DND-41 (cell line): ENCODE measurements around the gene SIN3A.
A peak's percentile ranks its signal among the peaks of the same experiment; 100 is the strongest.

ENCODE experiments used
- ATAC-seq: fragments of 200-7000 bp; cut with Tn5 transposase; 3 replicates; pipeline ENCODE4 v1.9.1; 2021; ENCODE audit warnings: low read depth; ENCODE audit not compliant: insufficient read depth
- DNase-seq: peaks from one replicate; pipeline ENCODE4 v3.0.0-alpha.2; 2020
- H2AFZ ChIP-seq: 2 replicates; pipeline ENCODE4 v1.6.0; 2012; ENCODE audit warnings: low read depth, low read length
- H3K27ac ChIP-seq: 2 replicates; pipeline ENCODE4 v1.5.1; 2012; ENCODE audit warnings: low read length, inconsistent platforms
- H3K27me3 ChIP-seq: fragments of 200-600 bp; sonication (generic); 2 replicates; pipeline ENCODE4 v1.6.0; 2012; ENCODE audit warnings: low read length, mild to moderate bottlenecking, inconsistent platforms; ENCODE audit not compliant: insufficient read depth, poor library complexity
- H3K36me3 ChIP-seq: 2 replicates; pipeline ENCODE4 v1.5.1; 2012; ENCODE audit warnings: low read length, inconsistent platforms; ENCODE audit not compliant: insufficient read depth
- H3K4me1 ChIP-seq: 2 replicates; pipeline ENCODE4 v1.5.1; 2012; ENCODE audit warnings: mild to moderate bottlenecking, low read length; ENCODE audit not compliant: insufficient read depth
- H3K4me2 ChIP-seq: 2 replicates; pipeline ENCODE4 v1.6.0; 2012; ENCODE audit warnings: mild to moderate bottlenecking, moderate library complexity, low read length, inconsistent platforms; ENCODE audit not compliant: insufficient read depth
- H3K4me3 ChIP-seq, 2 experiments: fragments of 200-600 bp in 1 of 2; shearing (Covaris generic) in 1 of 2; 2 replicates each; pipeline ENCODE4 v1.5.1; 2012 to 2016; ENCODE audit warnings: inconsistent platforms in 2 of 2, low read length in 2 of 2, mild to moderate bottlenecking in 2 of 2, low read depth in 1 of 2, moderate library complexity in 1 of 2
- H3K79me2 ChIP-seq: 2 replicates; pipeline ENCODE4 v1.6.0; 2012; ENCODE audit warnings: low read length, inconsistent platforms; ENCODE audit not compliant: insufficient read depth
- H3K9ac ChIP-seq: 2 replicates; pipeline ENCODE4 v1.6.0; 2012; ENCODE audit warnings: low read depth, mild to moderate bottlenecking, inconsistent platforms, low read length, moderate library complexity
- H3K9me3 ChIP-seq: 2 replicates; pipeline ENCODE4 v1.5.1; 2012; ENCODE audit warnings: low read length, moderate library complexity, mild to moderate bottlenecking, inconsistent platforms; ENCODE audit not compliant: insufficient read depth, severe bottlenecking
- H4K20me1 ChIP-seq: 2 replicates; pipeline ENCODE4 v1.6.0; 2012; ENCODE audit warnings: low read length; ENCODE audit not compliant: insufficient read depth
- CTCF ChIP-seq: IDR thresholded peaks from 2 replicates; pipeline ENCODE4 v1.5.1; 2012; ENCODE audit warnings: borderline replicate concordance, low read length, moderate library complexity, mild to moderate bottlenecking; ENCODE audit not compliant: poor library complexity, severe bottlenecking; ENCODE audit errors: extremely low read depth
- EZH2 ChIP-seq: IDR thresholded peaks from 3 replicates; pipeline ENCODE4 v1.6.1; 2012; ENCODE audit warnings: borderline replicate concordance, low read depth, mild to moderate bottlenecking, moderate library complexity, low read length, inconsistent platforms; ENCODE audit not compliant: severe bottlenecking

SIN3A gene

GRCh38 chr15:75368689-75369239 lies 82.7 kb downstream of the SIN3A start:
- Histone ChIP-seq H3K27ac (peak overlapping the region; percentile 90), H3K4me2 (peak overlapping the region; percentile 81), H3K4me1 (peaks cover 31% of the 10 kb centered on the region), H3K79me2 (peaks cover 17% of the 10 kb centered on the region), H3K9ac (peak overlapping the region; percentile 97), H3K36me3 (peaks cover 70% of the 10 kb centered on the region), H3K27me3 (no peaks in the 10 kb centered on the region), H4K20me1 (peaks cover 19% of the 10 kb centered on the region), H3K9me3 (no peaks in the 10 kb centered on the region), H2AFZ (peak overlapping the region; percentile 85), H3K4me3 (peak overlapping the region; percentile 94 to 95)
- DNase-seq (no peak), ATAC-seq (peak; percentile 2; the same call in 1 of the 3 replicates)
- no peak for TF ChIP-seq CTCF
- no peak for TF ChIP-seq EZH2

DNA sequence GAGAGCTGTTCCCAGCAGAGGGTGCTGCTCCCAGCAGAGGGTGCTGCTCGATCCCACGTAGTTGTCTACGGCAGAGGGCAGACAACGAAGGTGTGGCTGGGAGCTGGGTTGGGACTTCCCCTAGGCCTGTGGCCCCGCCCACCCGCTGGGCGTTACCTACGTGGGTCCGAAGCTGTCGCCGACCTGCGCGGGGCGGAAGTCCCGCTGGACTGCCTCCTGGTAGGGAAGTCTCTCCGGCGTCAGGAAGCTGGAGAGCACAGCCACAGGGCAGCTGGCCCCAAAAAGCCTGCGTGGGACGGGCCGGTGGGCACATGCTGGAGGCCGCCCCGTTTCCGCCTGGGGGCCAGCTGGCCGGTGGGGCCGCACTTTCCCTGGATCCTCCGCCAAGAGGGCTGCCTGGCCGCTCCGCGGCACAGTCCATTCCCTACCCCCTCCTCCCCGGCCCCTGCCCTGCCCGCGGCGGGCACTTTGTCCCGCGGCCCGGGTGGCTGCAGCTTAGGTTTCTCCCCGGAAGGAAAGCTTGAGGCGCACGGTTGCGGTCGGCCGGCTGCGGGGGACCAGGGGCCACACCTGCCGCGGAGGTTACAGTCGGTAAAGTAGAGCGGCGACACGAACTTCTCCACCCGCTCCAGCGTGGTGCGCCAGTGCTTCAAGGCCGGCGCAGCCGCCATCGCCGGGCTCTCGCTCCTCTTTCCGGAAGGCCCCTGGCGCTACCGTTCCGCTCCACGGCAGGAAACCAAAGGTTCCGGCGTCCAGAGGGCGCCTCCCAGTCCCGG lies 83.4 kb downstream of the SIN3A start, which contains the start of gene MAN2C1:
Gene MAN2C1 (minus strand): TSS at position 695 of the 776 bp plus-strand sequence. CDS start 24 bp downstream, at position 671.
- H3K4me2 ChIP-seq = peak within 1 kb of the TSS; percentile 81
- no peaks in the 10 kb centered on the region for H3K9me3 ChIP-seq
- peak within 1 kb of the TSS; percentile 94 to 95 for H3K4me3 ChIP-seq
- H3K4me1 ChIP-seq = peaks cover 31% of the 10 kb centered on the region
- ATAC-seq (peak; percentile 90), DNase-seq (peak; percentile 90)
- TF ChIP-seq EZH2 = no peak
- peak; percentile 83 for TF ChIP-seq CTCF
- H2AFZ ChIP-seq = peak within 1 kb of the TSS; percentile 85
- peaks cover 17% of the 10 kb centered on the region for H3K79me2 ChIP-seq
- H3K27me3 ChIP-seq = no peaks in the 10 kb centered on the region
- peak within 1 kb of the TSS; percentile 97 for H3K9ac ChIP-seq
- H3K27ac ChIP-seq = peak within 1 kb of the TSS; percentile 90
- H3K36me3 ChIP-seq = peaks cover 69% of the 10 kb centered on the region
- peaks cover 19% of the 10 kb centered on the region for H4K20me1 ChIP-seq

GRCh38 chr15:75367406-75367912 lies 84.0 kb downstream of the SIN3A start:
- Histone ChIP-seq H3K79me2 (peaks cover 17% of the 10 kb centered on the region), H3K4me1 (peaks cover 31% of the 10 kb centered on the region), H4K20me1 (peaks cover 19% of the 10 kb centered on the region), H3K4me3 (peak overlapping the region; percentile 94 to 95; a peak in 3 of 4 replicates), H2AFZ (peak overlapping the region; percentile 28; the same call in 1 of the 2 replicates), H3K27me3 (no peaks in the 10 kb centered on the region), H3K27ac (peak overlapping the region; percentile 90), H3K36me3 (peaks cover 67% of the 10 kb centered on the region), H3K9ac (peak overlapping the region; percentile 97), H3K9me3 (no peaks in the 10 kb centered on the region), H3K4me2 (peak overlapping the region; percentile 81)
- ATAC-seq (no peak), DNase-seq (no peak)
- TF ChIP-seq CTCF (no peak), EZH2 (no peak)
